ENCODE data around the gene RAB6A.

GRCh38 chr11:73653996-73654395, 106.9 kb downstream of the RAB6A start:
- TF ChIP-seq, protein P1, sequence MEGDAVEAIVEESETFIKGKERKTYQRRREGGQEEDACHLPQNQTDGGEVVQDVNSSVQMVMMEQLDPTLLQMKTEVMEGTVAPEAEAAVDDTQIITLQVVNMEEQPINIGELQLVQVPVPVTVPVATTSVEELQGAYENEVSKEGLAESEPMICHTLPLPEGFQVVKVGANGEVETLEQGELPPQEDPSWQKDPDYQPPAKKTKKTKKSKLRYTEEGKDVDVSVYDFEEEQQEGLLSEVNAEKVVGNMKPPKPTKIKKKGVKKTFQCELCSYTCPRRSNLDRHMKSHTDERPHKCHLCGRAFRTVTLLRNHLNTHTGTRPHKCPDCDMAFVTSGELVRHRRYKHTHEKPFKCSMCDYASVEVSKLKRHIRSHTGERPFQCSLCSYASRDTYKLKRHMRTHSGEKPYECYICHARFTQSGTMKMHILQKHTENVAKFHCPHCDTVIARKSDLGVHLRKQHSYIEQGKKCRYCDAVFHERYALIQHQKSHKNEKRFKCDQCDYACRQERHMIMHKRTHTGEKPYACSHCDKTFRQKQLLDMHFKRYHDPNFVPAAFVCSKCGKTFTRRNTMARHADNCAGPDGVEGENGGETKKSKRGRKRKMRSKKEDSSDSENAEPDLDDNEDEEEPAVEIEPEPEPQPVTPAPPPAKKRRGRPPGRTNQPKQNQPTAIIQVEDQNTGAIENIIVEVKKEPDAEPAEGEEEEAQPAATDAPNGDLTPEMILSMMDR (IDR thresholded peaks at IDR 0.05; ENCODE audit: low read depth, low read length, poor library complexity, severe bottlenecking), result no peak
- no peak for TF ChIP-seq EZH2phosphoT487 (IDR thresholded peaks at IDR 0.05; ENCODE audit: borderline replicate concordance, low read length)
